K562 (cell line): ENCODE measurements around the gene C4A. TPM values are rescaled to one million over a fixed set of nuclear protein-coding genes. Genes with fewer than 3 reads are reported as not detected.
A peak's percentile ranks its signal among the peaks of the same experiment; 100 is the strongest.

Experiments
- CCNT2 ChIP-seq: IDR thresholded peaks from 2 replicates; pipeline ENCODE4 v1.6.1; 2011; ENCODE audit warnings: borderline replicate concordance, low read depth, mild to moderate bottlenecking, moderate library complexity, mixed read lengths, low read length; ENCODE audit not compliant: insufficient read length; ENCODE audit errors: extremely low read depth
- DNMT1 ChIP-seq: fragments of 450-650 bp; IDR thresholded peaks from 2 replicates; pipeline ENCODE4 v1.6.1; 2016; ENCODE audit warnings: antibody characterized with exemption, mild to moderate bottlenecking
- HNRNPLL ChIP-seq: fragments of 200-400 bp; formaldehyde crosslinking; IDR thresholded peaks from 2 replicates; pipeline ENCODE4 v1.6.1; 2017; ENCODE audit warnings: low read length, low read depth, mild to moderate bottlenecking; ENCODE audit not compliant: poor library complexity, severe bottlenecking
- MAFF ChIP-seq: IDR thresholded peaks from 2 replicates; pipeline ENCODE4 v1.6.1; 2012; ENCODE audit warnings: low read length, improper control_type of control experiment
- MCM2 ChIP-seq: fragments of 450-650 bp; IDR thresholded peaks from 2 replicates; pipeline ENCODE4 v1.6.1; 2017; ENCODE audit warnings: low read depth, mild to moderate bottlenecking
- MCM7 ChIP-seq, 2 experiments: fragments of 450-650 bp; IDR thresholded peaks; 2 replicates each; pipeline ENCODE4 v1.6.1; 2016 to 2018
- NR2F6 ChIP-seq: fragments of 450-650 bp; formaldehyde crosslinking; IDR thresholded peaks from 2 replicates; pipeline ENCODE4 v1.4.0; 2020; ENCODE audit warnings: mild to moderate bottlenecking
- PHF21A ChIP-seq: fragments of 450-650 bp; IDR thresholded peaks from 2 replicates; pipeline ENCODE4 v1.6.1; 2017; ENCODE audit warnings: low read depth, borderline replicate concordance
- PHF8 ChIP-seq: fragments of 200-600 bp; sonication (generic); IDR thresholded peaks from 2 replicates; pipeline ENCODE4 v1.6.1; 2012; ENCODE audit warnings: mixed run types, mild to moderate bottlenecking, inconsistent platforms, low read length, moderate library complexity, borderline replicate concordance
- POLR2AphosphoS5 ChIP-seq: IDR thresholded peaks from 2 replicates; pipeline ENCODE4 v1.6.1; 2011; ENCODE audit warnings: mild to moderate bottlenecking, low read depth, low read length, moderate library complexity; ENCODE audit not compliant: control insufficient read depth, insufficient read depth
- SETDB1 ChIP-seq: IDR thresholded peaks from one replicate; pipeline ENCODE4 v1.6.1; 2012; ENCODE audit warnings: low read length, control low read depth, inconsistent platforms
- SNRNP70 ChIP-seq: fragments of 200-400 bp; formaldehyde crosslinking; optimal IDR thresholded peaks from 2 replicates; pipeline ENCODE3; 2017; ENCODE audit warnings: low read depth, low read length
- SRF ChIP-seq, 2 experiments: fragments of 250-450, 450-650 bp in 1 of 2; sonication (Bioruptor Pico) in 1 of 2; sonication (generic) in 1 of 2; formaldehyde crosslinking; IDR thresholded peaks; 2 replicates each; pipeline versions ENCODE4 v1.5.0 to v1.5.1; 2020 to 2022; ENCODE audit warnings: mild to moderate bottlenecking in 1 of 2, missing genetic modification reagents in 1 of 2
- SRSF7 ChIP-seq: fragments of 200-400 bp; formaldehyde crosslinking; optimal IDR thresholded peaks from 2 replicates; pipeline ENCODE3; 2017; ENCODE audit warnings: mild to moderate bottlenecking, low read depth, low read length
- STAT5A ChIP-seq: IDR thresholded peaks from 2 replicates; pipeline ENCODE4 v1.6.1; 2012; ENCODE audit warnings: low read length, inconsistent platforms, borderline replicate concordance
- TBP ChIP-seq: optimal IDR thresholded peaks from 2 replicates; pipeline ENCODE3; 2011; ENCODE audit warnings: low read depth, low read length, improper control_type of control experiment
- TFAM ChIP-seq: fragments of 250-450 bp; sonication (Bioruptor Pico); conservative IDR thresholded peaks from 2 replicates; pipeline ENCODE4 v1.5.0; 2021; ENCODE audit warnings: mild to moderate bottlenecking, moderate library complexity
- TOE1 ChIP-seq, 2 experiments: fragments of 450-650 bp in 1 of 2; sonication (generic) in 1 of 2; formaldehyde crosslinking in 1 of 2; IDR thresholded peaks; 2 replicates each; pipeline versions ENCODE4 v1.7.1 to v1.8.0; 2016 to 2022; ENCODE audit warnings: borderline replicate concordance in 2 of 2, mild to moderate bottlenecking in 2 of 2, antibody characterized with exemption in 1 of 2, inconsistent platforms in 1 of 2, low read depth in 1 of 2, missing genetic modification reagents in 1 of 2, moderate library complexity in 1 of 2
- TSC22D4 ChIP-seq: fragments of 450-650 bp; IDR thresholded peaks from 2 replicates; pipeline ENCODE4 v1.6.1; 2016; ENCODE audit warnings: missing genetic modification characterization, missing biosample characterization, control low read depth
- XRCC4 ChIP-seq: IDR thresholded peaks from one replicate; pipeline ENCODE4 v1.6.1; 2011; ENCODE audit not compliant: insufficient read depth, insufficient read length; ENCODE audit errors: extremely low read depth
- ZFP30 ChIP-seq: fragments of 250-450 bp; sonication (Bioruptor Pico); IDR thresholded peaks from 2 replicates; pipeline ENCODE4 v1.8.0; 2022; ENCODE audit warnings: moderate library complexity, mild to moderate bottlenecking, inconsistent platforms, borderline replicate concordance
- ZKSCAN8 ChIP-seq: fragments of 200-800 bp; sonication (Bioruptor generic); IDR thresholded peaks from 2 replicates; pipeline ENCODE4 v1.6.1; 2016; ENCODE audit warnings: missing genetic modification characterization, missing compliant biosample characterization
- ZNF124 ChIP-seq: sonication (generic); formaldehyde crosslinking; IDR thresholded peaks from 2 replicates; pipeline ENCODE4 v1.8.1; 2022; ENCODE audit warnings: missing genetic modification reagents
- ZNF740 ChIP-seq, 3 experiments: fragments of 200-800 bp in 1 of 3; sonication (Bioruptor generic) in 1 of 3; sonication (generic) in 1 of 3; formaldehyde crosslinking in 1 of 3; IDR thresholded peaks; 2 replicates each; pipeline versions ENCODE4 v1.6.1 to v1.8.0; 2016 to 2022; ENCODE audit warnings: mild to moderate bottlenecking in 2 of 3, missing compliant biosample characterization in 2 of 3, missing genetic modification characterization in 2 of 3, missing genetic modification reagents in 1 of 3
- ZNF764 ChIP-seq: fragments of 250-450 bp; sonication (Bioruptor Pico); IDR thresholded peaks from 2 replicates; pipeline ENCODE4 v1.4.0; 2020; ENCODE audit warnings: low read depth, mild to moderate bottlenecking, moderate library complexity
- polyA plus RNA-seq, 8 experiments: library from polyadenylated mRNA; depleted of rRNA in 4 of 8; stranded (reverse) in 5 of 8; unstranded in 3 of 8; fragments of >200 nt; fragmentation: Nextera tagmentation in 2 of 8; fragmentation: Illumina TruSeq in 1 of 8; extraction: Ambion mirVana in 2 of 8; extraction: Trizol in 1 of 8; gene quantifications; 2 replicates each; pipeline versions ENCODE4 v1.2.1 to v1.2.3, GENCODE V29; 2011 to 2014; ENCODE audit warnings: inconsistent platforms in 1 of 8, missing spikeins in 1 of 8
- total RNA-seq, 7 experiments: library from RNA; depleted of rRNA in 6 of 7; stranded (reverse); fragments of >200 nt in 6 of 7; fragmentation: Illumina TruSeq in 2 of 7; extraction: Trizol in 2 of 7; gene quantifications; 2 replicates each; pipeline versions ENCODE4 v1.2.1 to v1.2.3, GENCODE V29; 2011 to 2021; ENCODE audit warnings: low replicate concordance in 1 of 7
- TF ChIP-seq, protein P1 (sequence below): sonication (generic); formaldehyde crosslinking; IDR thresholded peaks from 2 replicates; pipeline ENCODE4 v1.8.0; 2022; ENCODE audit warnings: missing genetic modification reagents, mild to moderate bottlenecking, borderline replicate concordance
- TF ChIP-seq, protein P2 (sequence below): sonication (generic); formaldehyde crosslinking; IDR thresholded peaks from 2 replicates; pipeline ENCODE4 v1.5.0; 2020; ENCODE audit warnings: missing genetic modification reagents

C4A gene
- total and polyA plus RNA-seq, 9 of the 15 experiments (the other 6 are each of a cell fraction or from before 2014, with no cell fraction given) = 0.27 to 7.6 (median 5.0) TPM

- TF ChIP-seq ZFP30 (CRISPR knock-in tag) = no peak
- TF ChIP-seq STAT5A = no peak
- TF ChIP-seq SNRNP70 = no peak
- no peak for TF ChIP-seq HNRNPLL
- no peak for TF ChIP-seq XRCC4
- peak in 1 of 2 experiments; percentile 24; a peak in 1 of 4 replicates for TF ChIP-seq SRF (CRISPR knock-in tag; IDR thresholded peaks at IDR 0.05)
- TF ChIP-seq MCM2 = no peak
- no peak for TF ChIP-seq MAFF
- TF ChIP-seq ZKSCAN8 (CRISPR knock-in tag) = no peak
- TF ChIP-seq ZNF740 (CRISPR knock-in tag; IDR thresholded peaks at IDR 0.05) = no peak
- TF ChIP-seq ZNF740 (tag; IDR thresholded peaks at IDR 0.05) = no peak
- TF ChIP-seq NR2F6 (CRISPR knock-in tag) = no peak
- no peak for TF ChIP-seq SETDB1
- no peak for TF ChIP-seq ZNF124 (CRISPR knock-in tag)
- TF ChIP-seq SRSF7 = no peak
- TF ChIP-seq, protein P1, sequence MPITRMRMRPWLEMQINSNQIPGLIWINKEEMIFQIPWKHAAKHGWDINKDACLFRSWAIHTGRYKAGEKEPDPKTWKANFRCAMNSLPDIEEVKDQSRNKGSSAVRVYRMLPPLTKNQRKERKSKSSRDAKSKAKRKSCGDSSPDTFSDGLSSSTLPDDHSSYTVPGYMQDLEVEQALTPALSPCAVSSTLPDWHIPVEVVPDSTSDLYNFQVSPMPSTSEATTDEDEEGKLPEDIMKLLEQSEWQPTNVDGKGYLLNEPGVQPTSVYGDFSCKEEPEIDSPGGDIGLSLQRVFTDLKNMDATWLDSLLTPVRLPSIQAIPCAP = no peak
- TF ChIP-seq TFAM (CRISPR knock-in tag) = no peak
- TF ChIP-seq, protein P2, sequence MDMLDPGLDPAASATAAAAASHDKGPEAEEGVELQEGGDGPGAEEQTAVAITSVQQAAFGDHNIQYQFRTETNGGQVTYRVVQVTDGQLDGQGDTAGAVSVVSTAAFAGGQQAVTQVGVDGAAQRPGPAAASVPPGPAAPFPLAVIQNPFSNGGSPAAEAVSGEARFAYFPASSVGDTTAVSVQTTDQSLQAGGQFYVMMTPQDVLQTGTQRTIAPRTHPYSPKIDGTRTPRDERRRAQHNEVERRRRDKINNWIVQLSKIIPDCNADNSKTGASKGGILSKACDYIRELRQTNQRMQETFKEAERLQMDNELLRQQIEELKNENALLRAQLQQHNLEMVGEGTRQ = no peak
- peak; percentile 48; the same call in 1 of the 2 replicates for TF ChIP-seq TOE1 (IDR thresholded peaks at IDR 0.05; ENCODE audit: borderline replicate concordance)
- TF ChIP-seq TOE1 (CRISPR knock-in tag; IDR thresholded peaks at IDR 0.05; ENCODE audit: borderline replicate concordance, low read depth) = no peak
- no peak for TF ChIP-seq DNMT1
- TF ChIP-seq PHF21A = no peak
- peak; percentile 46; the same call in 1 of the 2 replicates for TF ChIP-seq POLR2AphosphoS5
- TF ChIP-seq ZNF764 (CRISPR knock-in tag) = no peak
- no peak for TF ChIP-seq CCNT2
- no peak for TF ChIP-seq MCM7 (IDR thresholded peaks at IDR 0.05)
- TF ChIP-seq TBP = no peak
- no peak for TF ChIP-seq TSC22D4 (tag)
- peak; percentile 38; the same call in 1 of the 2 replicates for TF ChIP-seq PHF8
These were observed 64.1 kb downstream of the C4A start (continued) for GRCh38 chr6:32045811-32046449.
